NOMO-1 (cell line): ENCODE results near the gene HOXD13.

Experiments
- DNase-seq, 2 experiments: peaks; one replicate each; lab custom pipeline; 2025; ENCODE audit not compliant: unreplicated experiment in 2 of 2; lab: John Stamatoyannopoulos, UW

Gene HOXD13

GRCh38 chr2:176092270-176093144 lies at the start of gene HOXD13:
Gene HOXD13 (plus strand): TSS chr2:176092721. CDS start chr2:176092891, 170 bp downstream.
- DNase-seq: no peak

GRCh38 chr2:176056406-176056805 lies 36.1 kb upstream of the HOXD13 start:
- DNase-seq: no peak

GRCh38 chr2:176063958-176064357 lies 28.6 kb upstream of the HOXD13 start:
- no peak for DNase-seq

GRCh38 chr2:176066645-176067588 lies 25.6 kb upstream of the HOXD13 start:
- no peak for DNase-seq

GRCh38 chr2:176067589-176068418 lies 24.7 kb upstream of the HOXD13 start:
- no peak for DNase-seq

- no peak for DNase-seq
Observed at GRCh38 chr2:176068419-176068832, 24.1 kb upstream of the HOXD13 start.

GRCh38 chr2:176071330-176072291 lies 20.9 kb upstream of the HOXD13 start:
- no peak for DNase-seq

- no peak for DNase-seq
Observed at GRCh38 chr2:176072292-176072669, 20.2 kb upstream of the HOXD13 start.

GRCh38 chr2:176072951-176073904 lies 19.3 kb upstream of the HOXD13 start:
- no peak for DNase-seq

GRCh38 chr2:176074919-176075425 lies 17.5 kb upstream of the HOXD13 start:
- no peak for DNase-seq

- DNase-seq: no peak
Observed at GRCh38 chr2:176075481-176075880, 17.0 kb upstream of the HOXD13 start.

GRCh38 chr2:176076063-176076462 lies 16.5 kb upstream of the HOXD13 start:
- no peak for DNase-seq

- DNase-seq: no peak
Observed at GRCh38 chr2:176076796-176077195, 15.7 kb upstream of the HOXD13 start.

- DNase-seq: no peak
Observed at GRCh38 chr2:176078541-176079284, 13.8 kb upstream of the HOXD13 start.

- no peak for DNase-seq
Observed at GRCh38 chr2:176079285-176079830, 13.2 kb upstream of the HOXD13 start.

- no peak for DNase-seq
Observed at GRCh38 chr2:176079831-176080539, 12.5 kb upstream of the HOXD13 start.
